ENCODE measurements around the gene NISCH. TPM values are rescaled to one million over a fixed set of nuclear protein-coding genes. Genes with fewer than 3 reads are reported as not detected.

Gene NISCH
- total RNA-seq, 1 donor: 75.8 TPM

GRCh38 chr3:52517796-52518722 lies 62.7 kb downstream of the NISCH start:
- Histone ChIP-seq H3K4me1 (ENCODE audit: insufficient read depth, low read length) (no peaks in the 10 kb centered on the region), H3K4me3 (ENCODE audit: low read length) (no peak overlapping the region), H3K9me3 (ENCODE audit: low read depth, low read length) (no peaks in the 10 kb centered on the region), H3K27me3 (ENCODE audit: insufficient read depth, low read length) (no peaks in the 10 kb centered on the region)

GRCh38 chr3:52518723-52519444 lies 63.5 kb downstream of the NISCH start:
- Histone ChIP-seq H3K9me3 (ENCODE audit: low read depth, low read length) (no peaks in the 10 kb centered on the region), H3K4me3 (ENCODE audit: low read length) (no peak overlapping the region), H3K4me1 (ENCODE audit: insufficient read depth, low read length) (no peaks in the 10 kb centered on the region), H3K27me3 (ENCODE audit: insufficient read depth, low read length) (no peaks in the 10 kb centered on the region)

GRCh38 chr3:52519445-52520140 lies 64.2 kb downstream of the NISCH start:
- no peaks in the 10 kb centered on the region for H3K27me3 ChIP-seq (ENCODE audit: insufficient read depth, low read length)
- no peaks in the 10 kb centered on the region for H3K9me3 ChIP-seq (ENCODE audit: low read depth, low read length)
- H3K4me1 ChIP-seq (ENCODE audit: insufficient read depth, low read length): no peaks in the 10 kb centered on the region
- H3K4me3 ChIP-seq (ENCODE audit: low read length): no peak overlapping the region

- no peaks in the 10 kb centered on the region for H3K4me1 ChIP-seq (ENCODE audit: insufficient read depth, low read length)
- H3K9me3 ChIP-seq (ENCODE audit: low read depth, low read length): no peaks in the 10 kb centered on the region
- no peak overlapping the region for H3K4me3 ChIP-seq (ENCODE audit: low read length)
- H3K27me3 ChIP-seq (ENCODE audit: insufficient read depth, low read length): no peaks in the 10 kb centered on the region
These were observed 64.8 kb downstream of the NISCH start for GRCh38 chr3:52520141-52520667.

- H3K4me1 ChIP-seq (ENCODE audit: insufficient read depth, low read length): no peaks in the 10 kb centered on the region
- no peak overlapping the region for H3K4me3 ChIP-seq (ENCODE audit: low read length)
- no peaks in the 10 kb centered on the region for H3K27me3 ChIP-seq (ENCODE audit: insufficient read depth, low read length)
- H3K9me3 ChIP-seq (ENCODE audit: low read depth, low read length): no peaks in the 10 kb centered on the region
These were observed 65.5 kb downstream of the NISCH start for GRCh38 chr3:52520716-52521487.

- H3K4me3 ChIP-seq (ENCODE audit: low read length): no peak overlapping the region
These were observed 66.1 kb downstream of the NISCH start for GRCh38 chr3:52521488-52521824.

GRCh38 chr3:52521881-52522650 lies 66.7 kb downstream of the NISCH start:
- Histone ChIP-seq H3K4me3 (ENCODE audit: low read length) (no peak overlapping the region), H3K9me3 (ENCODE audit: low read depth, low read length) (no peaks in the 10 kb centered on the region), H3K27me3 (ENCODE audit: insufficient read depth, low read length) (no peaks in the 10 kb centered on the region), H3K4me1 (ENCODE audit: insufficient read depth, low read length) (no peaks in the 10 kb centered on the region)

More at GRCh38 chr3:52521488-52521824, 66.1 kb downstream of the NISCH start:
- Histone ChIP-seq H3K9me3 (ENCODE audit: low read depth, low read length) (no peaks in the 10 kb centered on the region), H3K27me3 (ENCODE audit: insufficient read depth, low read length) (no peaks in the 10 kb centered on the region), H3K4me1 (ENCODE audit: insufficient read depth, low read length) (no peaks in the 10 kb centered on the region)

- Histone ChIP-seq H3K27me3 (ENCODE audit: insufficient read depth, low read length) (no peaks in the 10 kb centered on the region), H3K4me1 (ENCODE audit: insufficient read depth, low read length) (no peaks in the 10 kb centered on the region), H3K4me3 (ENCODE audit: low read length) (no peak overlapping the region), H3K9me3 (ENCODE audit: low read depth, low read length) (no peaks in the 10 kb centered on the region)
These were observed 67.3 kb downstream of the NISCH start for GRCh38 chr3:52522651-52523251.

- Histone ChIP-seq H3K27me3 (ENCODE audit: insufficient read depth, low read length) (no peaks in the 10 kb centered on the region), H3K4me3 (ENCODE audit: low read length) (no peak overlapping the region), H3K9me3 (ENCODE audit: low read depth, low read length) (no peaks in the 10 kb centered on the region), H3K4me1 (ENCODE audit: insufficient read depth, low read length) (no peaks in the 10 kb centered on the region)
These were observed 68.2 kb downstream of the NISCH start for GRCh38 chr3:52523386-52524257.

GRCh38 chr3:52524258-52524751 lies 68.9 kb downstream of the NISCH start:
- Histone ChIP-seq H3K4me1 (ENCODE audit: insufficient read depth, low read length) (no peaks in the 10 kb centered on the region), H3K9me3 (ENCODE audit: low read depth, low read length) (no peaks in the 10 kb centered on the region), H3K27me3 (ENCODE audit: insufficient read depth, low read length) (no peaks in the 10 kb centered on the region), H3K4me3 (ENCODE audit: low read length) (no peak overlapping the region)

- Histone ChIP-seq H3K4me1 (ENCODE audit: insufficient read depth, low read length) (no peaks in the 10 kb centered on the region), H3K9me3 (ENCODE audit: low read depth, low read length) (no peaks in the 10 kb centered on the region), H3K27me3 (ENCODE audit: insufficient read depth, low read length) (no peaks in the 10 kb centered on the region), H3K4me3 (ENCODE audit: low read length) (no peak overlapping the region)
These were observed 69.6 kb downstream of the NISCH start for GRCh38 chr3:52524752-52525679.

Data from mononuclear cell (primary cell).